ENCODE measurements around the gene RBSN. TPM values are rescaled to one million over a fixed set of nuclear protein-coding genes. Genes with fewer than 3 reads are reported as not detected.

Gene RBSN
- polyA plus RNA-seq, 4 donors, result 4.5 to 17.2 (median 6.6) TPM

- WGBS, 3 donors, result 81 to 90% (median 87%) methylated on average over 5 of the region's 5 CpGs
- H3K4me3 ChIP-seq (ENCODE audit: low read depth in 1 of 3, low read length in 3 of 3), result no peak overlapping the region
- FAIRE-seq (no peak), DNase-seq (no peak)
- no peaks in the 10 kb centered on the region for H3K9me3 ChIP-seq (ENCODE audit: control insufficient read depth in 2 of 2, insufficient read depth in 1 of 2, low read depth in 1 of 2, low read length in 1 of 2)
- peaks cover 10 to 23% (median 19%) of the 10 kb centered on the region in 3 donors for H3K36me3 ChIP-seq (ENCODE audit: control insufficient read depth in 3 of 3, insufficient read depth in 2 of 3, low read depth in 1 of 3, low read length in 3 of 3)
- no peak overlapping the region for H3K27ac ChIP-seq (ENCODE audit: low read depth in 1 of 3, low read length in 2 of 3)
- no peaks in the 10 kb centered on the region for H3K27me3 ChIP-seq (ENCODE audit: control insufficient read depth in 3 of 3, insufficient read depth in 3 of 3, low read length in 3 of 3)
- peaks cover 0 to 8% (median 7%) of the 10 kb centered on the region in 3 donors for H3K4me1 ChIP-seq (ENCODE audit: control insufficient read depth in 3 of 3, insufficient read depth in 2 of 3, low read depth in 1 of 3, low read length in 2 of 3)
These were observed 4.6 kb downstream of the RBSN start for GRCh38 chr3:15094187-15094875.

DNA sequence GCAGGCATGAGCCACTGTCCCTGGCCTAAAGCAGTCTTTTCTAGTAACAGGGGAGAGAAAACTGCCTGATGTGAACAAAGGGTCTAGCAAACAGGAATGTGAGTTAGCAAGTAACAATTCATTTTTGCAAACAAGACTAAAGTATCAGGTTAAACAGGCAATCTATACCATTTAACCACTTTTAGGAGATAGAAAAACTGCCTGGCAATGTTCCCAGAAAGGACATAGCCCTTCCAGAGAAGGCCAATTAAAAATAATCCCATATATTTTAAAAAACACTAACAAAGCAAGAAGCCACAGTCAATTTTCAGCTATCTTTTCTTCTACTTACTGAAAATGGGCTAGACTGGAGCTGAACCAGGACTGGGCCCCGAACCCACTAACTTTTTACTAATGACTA is 6.3 kb downstream of the RBSN start:
- Histone ChIP-seq H3K27ac (ENCODE audit: low read depth in 1 of 3, low read length in 2 of 3) (no peak overlapping the region), H3K36me3 (ENCODE audit: control insufficient read depth in 3 of 3, insufficient read depth in 2 of 3, low read depth in 1 of 3, low read length in 3 of 3) (peaks cover 10 to 31% (median 19%) of the 10 kb centered on the region in 3 donors), H3K9me3 (ENCODE audit: control insufficient read depth in 2 of 2, insufficient read depth in 1 of 2, low read depth in 1 of 2, low read length in 1 of 2) (no peaks in the 10 kb centered on the region), H3K4me1 (ENCODE audit: control insufficient read depth in 3 of 3, insufficient read depth in 2 of 3, low read depth in 1 of 3, low read length in 2 of 3) (peaks cover 0 to 3% (median 2%) of the 10 kb centered on the region in 3 donors), H3K4me3 (ENCODE audit: low read depth in 1 of 3, low read length in 3 of 3) (no peak overlapping the region), H3K27me3 (ENCODE audit: control insufficient read depth in 3 of 3, insufficient read depth in 3 of 3, low read length in 3 of 3) (no peaks in the 10 kb centered on the region)
- 94 to 99% (median 97%) methylated on average over 1 of the region's 1 CpG for WGBS, 3 donors
- no peak for FAIRE-seq
- no peak for DNase-seq

DNA sequence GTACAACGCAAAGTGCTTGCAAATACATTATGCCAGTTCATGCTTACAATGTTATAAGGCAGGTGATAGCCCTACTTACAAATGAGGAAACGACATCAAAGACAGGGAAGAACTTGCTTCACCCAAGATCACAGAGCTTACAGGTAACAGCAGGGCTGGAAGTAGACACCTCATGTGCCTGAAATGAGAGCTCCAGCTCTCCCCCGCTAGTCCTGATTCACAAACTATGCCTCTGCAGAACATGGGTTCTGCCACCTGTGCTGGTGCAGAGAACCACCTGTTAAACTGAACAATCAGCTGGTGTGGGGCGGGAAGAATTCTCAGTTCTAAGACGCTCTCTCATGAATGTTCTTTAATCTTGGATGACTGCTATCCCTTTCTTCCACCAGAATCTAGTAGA is 7.4 kb downstream of the RBSN start:
- FAIRE-seq, result no peak
- WGBS, 3 donors, result 72 to 84% (median 79%) methylated on average over 5 of the region's 5 CpGs
- Histone ChIP-seq H3K27ac (ENCODE audit: low read depth in 1 of 3, low read length in 2 of 3) (no peak overlapping the region), H3K4me1 (ENCODE audit: control insufficient read depth in 3 of 3, insufficient read depth in 2 of 3, low read depth in 1 of 3, low read length in 2 of 3) (no peaks in the 10 kb centered on the region), H3K27me3 (ENCODE audit: control insufficient read depth in 3 of 3, insufficient read depth in 3 of 3, low read length in 3 of 3) (no peaks in the 10 kb centered on the region), H3K9me3 (ENCODE audit: control insufficient read depth in 2 of 2, insufficient read depth in 1 of 2, low read depth in 1 of 2, low read length in 1 of 2) (no peaks in the 10 kb centered on the region), H3K4me3 (ENCODE audit: low read depth in 1 of 3, low read length in 3 of 3) (no peak overlapping the region), H3K36me3 (ENCODE audit: control insufficient read depth in 3 of 3, insufficient read depth in 2 of 3, low read depth in 1 of 3, low read length in 3 of 3) (peaks cover 10 to 37% (median 19%) of the 10 kb centered on the region in 3 donors)
- DNase-seq, result no peak

DNA sequence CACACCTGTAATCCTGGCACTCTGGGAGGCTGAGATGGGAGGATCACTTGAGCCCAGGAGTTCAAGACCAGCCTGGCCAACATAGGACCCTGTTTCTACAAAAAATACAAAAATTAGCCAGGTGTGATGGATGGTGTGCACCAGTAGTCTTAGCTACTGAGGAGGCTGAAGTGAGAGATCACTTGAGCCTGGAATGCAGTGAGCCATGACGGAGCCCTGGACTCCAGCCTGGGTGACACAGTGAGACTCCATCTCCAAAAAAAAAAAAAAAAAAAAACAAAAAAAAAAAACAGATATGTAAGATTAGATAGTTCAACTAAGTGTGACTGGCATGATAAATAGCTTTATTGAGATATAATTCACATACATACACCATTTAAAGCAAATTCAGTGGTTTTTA is 9.7 kb downstream of the RBSN start:
- DNase-seq (no peak), FAIRE-seq (no peak)
- H3K36me3 ChIP-seq (ENCODE audit: control insufficient read depth in 3 of 3, insufficient read depth in 2 of 3, low read depth in 1 of 3, low read length in 3 of 3), result peaks cover 12 to 35% (median 23%) of the 10 kb centered on the region in 3 donors
- no peaks in the 10 kb centered on the region for H3K27me3 ChIP-seq (ENCODE audit: control insufficient read depth in 3 of 3, insufficient read depth in 3 of 3, low read length in 3 of 3)
- WGBS, 3 donors, result 93 to 100% (median 100%) methylated on average over 1 of the region's 1 CpG
- no peak overlapping the region for H3K4me3 ChIP-seq (ENCODE audit: low read depth in 1 of 3, low read length in 3 of 3)
- no peak overlapping the region for H3K27ac ChIP-seq (ENCODE audit: low read depth in 1 of 3, low read length in 2 of 3)
- H3K4me1 ChIP-seq (ENCODE audit: control insufficient read depth in 3 of 3, insufficient read depth in 2 of 3, low read depth in 1 of 3, low read length in 2 of 3), result no peaks in the 10 kb centered on the region
- no peaks in the 10 kb centered on the region for H3K9me3 ChIP-seq (ENCODE audit: control insufficient read depth in 2 of 2, insufficient read depth in 1 of 2, low read depth in 1 of 2, low read length in 1 of 2)

DNA sequence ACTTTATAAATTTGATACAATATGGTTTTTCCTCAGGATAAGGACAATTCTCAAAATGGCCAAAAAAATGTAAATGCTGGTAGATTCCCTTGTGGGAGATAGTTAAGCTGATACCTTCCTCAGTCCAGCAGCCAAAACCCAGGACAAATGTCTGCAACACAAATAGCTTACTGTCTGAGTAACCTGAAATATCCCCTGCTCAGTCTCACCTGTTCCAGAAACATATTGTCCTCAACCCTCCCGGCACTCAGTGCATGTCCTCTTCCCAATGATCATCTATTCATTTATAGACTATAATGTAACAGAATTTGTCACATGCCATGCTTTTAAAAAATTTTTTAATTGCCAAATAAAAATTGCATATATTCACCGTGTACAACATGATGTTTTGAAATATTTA is 12.2 kb downstream of the RBSN start:
- Histone ChIP-seq H3K36me3 (ENCODE audit: control insufficient read depth in 3 of 3, insufficient read depth in 2 of 3, low read depth in 1 of 3, low read length in 3 of 3) (peaks cover 21 to 49% (median 31%) of the 10 kb centered on the region in 3 donors), H3K27ac (ENCODE audit: low read depth in 1 of 3, low read length in 2 of 3) (no peak overlapping the region), H3K4me1 (ENCODE audit: control insufficient read depth in 3 of 3, insufficient read depth in 2 of 3, low read depth in 1 of 3, low read length in 2 of 3) (no peaks in the 10 kb centered on the region), H3K4me3 (ENCODE audit: low read depth in 1 of 3, low read length in 3 of 3) (no peak overlapping the region), H3K27me3 (ENCODE audit: control insufficient read depth in 3 of 3, insufficient read depth in 3 of 3, low read length in 3 of 3) (no peaks in the 10 kb centered on the region), H3K9me3 (ENCODE audit: control insufficient read depth in 2 of 2, insufficient read depth in 1 of 2, low read depth in 1 of 2, low read length in 1 of 2) (no peaks in the 10 kb centered on the region)
- FAIRE-seq (no peak), DNase-seq (no peak)
- 92 to 97% (median 93%) methylated on average over 2 of the region's 2 CpGs for WGBS, 3 donors

GRCh38 chr3:15086263-15086662 is 12.7 kb downstream of the RBSN start:
- H3K36me3 ChIP-seq (ENCODE audit: control insufficient read depth in 3 of 3, insufficient read depth in 2 of 3, low read depth in 1 of 3, low read length in 3 of 3), result peaks cover 21 to 52% (median 31%) of the 10 kb centered on the region in 3 donors
- H3K4me3 ChIP-seq (ENCODE audit: low read depth in 1 of 3, low read length in 3 of 3), result no peak overlapping the region
- no peaks in the 10 kb centered on the region for H3K4me1 ChIP-seq (ENCODE audit: control insufficient read depth in 3 of 3, insufficient read depth in 2 of 3, low read depth in 1 of 3, low read length in 2 of 3)
- FAIRE-seq (no peak), DNase-seq (peak in 1 of 2 donors; percentile 38)
- H3K27me3 ChIP-seq (ENCODE audit: control insufficient read depth in 3 of 3, insufficient read depth in 3 of 3, low read length in 3 of 3), result no peaks in the 10 kb centered on the region
- 96 to 100% (median 98%) methylated on average over 2 of the region's 2 CpGs for WGBS, 3 donors
- no peaks in the 10 kb centered on the region for H3K9me3 ChIP-seq (ENCODE audit: control insufficient read depth in 2 of 2, insufficient read depth in 1 of 2, low read depth in 1 of 2, low read length in 1 of 2)
- H3K27ac ChIP-seq (ENCODE audit: low read depth in 1 of 3, low read length in 2 of 3), result no peak overlapping the region

DNA sequence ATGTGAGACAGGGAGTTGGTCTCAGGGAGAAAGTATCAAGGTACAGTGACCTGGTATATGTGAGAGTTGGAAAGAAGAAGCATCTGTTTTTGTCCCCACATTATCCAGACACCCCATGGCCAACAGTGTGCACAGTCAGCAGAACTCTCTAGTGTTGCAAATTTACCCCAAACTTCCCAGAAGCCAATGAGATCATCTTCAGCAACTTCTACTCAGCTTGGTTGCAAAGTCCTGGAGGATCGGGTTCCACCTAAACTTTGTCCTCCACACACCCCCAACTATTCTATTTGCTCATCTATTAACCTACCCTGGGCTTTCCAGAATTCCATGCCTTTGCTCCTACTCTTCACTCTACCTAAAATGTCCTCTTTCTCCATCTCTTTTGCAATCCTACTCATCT is 15.7 kb downstream of the RBSN start:
- H3K27me3 ChIP-seq (ENCODE audit: control insufficient read depth in 3 of 3, insufficient read depth in 3 of 3, low read length in 3 of 3), result no peaks in the 10 kb centered on the region
- WGBS, 3 donors, result 60 to 92% (median 91%) methylated on average over 1 of the region's 1 CpG
- no peaks in the 10 kb centered on the region for H3K9me3 ChIP-seq (ENCODE audit: control insufficient read depth in 2 of 2, insufficient read depth in 1 of 2, low read depth in 1 of 2, low read length in 1 of 2)
- no peak overlapping the region for H3K27ac ChIP-seq (ENCODE audit: low read depth in 1 of 3, low read length in 2 of 3)
- FAIRE-seq, result no peak
- no peak overlapping the region for H3K4me3 ChIP-seq (ENCODE audit: low read depth in 1 of 3, low read length in 3 of 3)
- peaks cover 18 to 56% (median 30%) of the 10 kb centered on the region in 3 donors for H3K36me3 ChIP-seq (ENCODE audit: control insufficient read depth in 3 of 3, insufficient read depth in 2 of 3, low read depth in 1 of 3, low read length in 3 of 3)
- no peaks in the 10 kb centered on the region for H3K4me1 ChIP-seq (ENCODE audit: control insufficient read depth in 3 of 3, insufficient read depth in 2 of 3, low read depth in 1 of 3, low read length in 2 of 3)
- DNase-seq, result no peak

- H3K4me3 ChIP-seq (ENCODE audit: low read depth in 1 of 3, low read length in 3 of 3), result no peak overlapping the region
- 91 to 94% (median 91%) methylated on average over 13 of the region's 13 CpGs for WGBS, 3 donors
- H3K27me3 ChIP-seq (ENCODE audit: control insufficient read depth in 3 of 3, insufficient read depth in 3 of 3, low read length in 3 of 3), result no peaks in the 10 kb centered on the region
- peaks cover 24 to 57% (median 37%) of the 10 kb centered on the region in 3 donors for H3K36me3 ChIP-seq (ENCODE audit: control insufficient read depth in 3 of 3, insufficient read depth in 2 of 3, low read depth in 1 of 3, low read length in 3 of 3)
- H3K9me3 ChIP-seq (ENCODE audit: control insufficient read depth in 2 of 2, insufficient read depth in 1 of 2, low read depth in 1 of 2, low read length in 1 of 2), result no peaks in the 10 kb centered on the region
- FAIRE-seq (no peak), DNase-seq (no peak)
- no peaks in the 10 kb centered on the region for H3K4me1 ChIP-seq (ENCODE audit: control insufficient read depth in 3 of 3, insufficient read depth in 2 of 3, low read depth in 1 of 3, low read length in 2 of 3)
- H3K27ac ChIP-seq (ENCODE audit: low read depth in 1 of 3, low read length in 2 of 3), result no peak overlapping the region
These were observed 16.8 kb downstream of the RBSN start for GRCh38 chr3:15081960-15082664.

Measured in small intestine (tissue), 7 donors.